K562 (cell line): Measurements from ENCODE around the gene PLCD1. TPM values are rescaled to one million over a fixed set of nuclear protein-coding genes. Genes with fewer than 3 reads are reported as not detected.
A peak's percentile ranks its signal among the peaks of the same experiment; 100 is the strongest.

ENCODE experiments used
- CXXC5 ChIP-seq: fragments of 250-450 bp; sonication (Bioruptor Pico); IDR thresholded peaks from 2 replicates; pipeline ENCODE4 v1.8.0; 2022; ENCODE audit warnings: inconsistent platforms, mild to moderate bottlenecking, moderate library complexity
- DDX20 ChIP-seq: fragments of 450-650 bp; IDR thresholded peaks from 2 replicates; pipeline ENCODE4 v1.6.1; 2016; ENCODE audit warnings: missing genetic modification characterization, low read depth, mild to moderate bottlenecking, missing compliant biosample characterization, moderate library complexity
- ELF4 ChIP-seq: fragments of 450-650 bp; formaldehyde crosslinking; IDR thresholded peaks from 2 replicates; pipeline ENCODE4 v1.4.0; 2022; ENCODE audit warnings: missing genetic modification characterization
- GABPB1 ChIP-seq: sonication (generic); formaldehyde crosslinking; IDR thresholded peaks from 2 replicates; pipeline ENCODE4 v1.8.0; 2022; ENCODE audit warnings: mild to moderate bottlenecking, missing genetic modification reagents
- MAFK ChIP-seq: IDR thresholded peaks from 2 replicates; pipeline ENCODE4 v1.6.1; 2011; ENCODE audit warnings: low read length, improper control_type of control experiment
- NFXL1 ChIP-seq: fragments of 450-650 bp; formaldehyde crosslinking; IDR thresholded peaks from 2 replicates; pipeline ENCODE4 v1.4.0; 2021; ENCODE audit warnings: mild to moderate bottlenecking
- NR0B1 ChIP-seq: fragments of 450-650 bp; IDR thresholded peaks from one replicate; pipeline ENCODE4 v1.6.1; 2018; ENCODE audit warnings: mild to moderate bottlenecking, moderate library complexity; ENCODE audit not compliant: partially characterized antibody
- NR2C2 ChIP-seq, 2 experiments: fragments of 200-800 bp in 1 of 2; sonication (Bioruptor generic) in 1 of 2; sonication (generic) in 1 of 2; formaldehyde crosslinking in 1 of 2; IDR thresholded peaks; 2 replicates each; pipeline versions ENCODE4 v1.6.1 to v1.8.0; 2016 to 2022; ENCODE audit warnings: mild to moderate bottlenecking in 1 of 2, missing compliant biosample characterization in 1 of 2, missing genetic modification characterization in 1 of 2, missing genetic modification reagents in 1 of 2
- SMARCA4 ChIP-seq: fragments of 450-650 bp; IDR thresholded peaks from 2 replicates; pipeline ENCODE4 v1.6.1; 2016
- SNRNP70 ChIP-seq: fragments of 200-400 bp; formaldehyde crosslinking; optimal IDR thresholded peaks from 2 replicates; pipeline ENCODE3; 2017; ENCODE audit warnings: low read depth, low read length
- TBP ChIP-seq: optimal IDR thresholded peaks from 2 replicates; pipeline ENCODE3; 2011; ENCODE audit warnings: low read depth, low read length, improper control_type of control experiment
- ZBED1 ChIP-seq: IDR thresholded peaks from 2 replicates; pipeline ENCODE4 v1.6.1; 2014
- ZBTB33 ChIP-seq: sonication (generic); formaldehyde crosslinking; IDR thresholded peaks from 2 replicates; pipeline ENCODE4 v1.8.1; 2023; ENCODE audit warnings: mild to moderate bottlenecking, missing genetic modification reagents
- ZKSCAN1 ChIP-seq: fragments of 150-350 bp; IDR thresholded peaks from 2 replicates; pipeline ENCODE4 v1.6.1; 2016; ENCODE audit warnings: low read depth, low read length
- ZNF583 ChIP-seq: fragments of 250-450 bp; sonication (Bioruptor Pico); IDR thresholded peaks from 2 replicates; pipeline ENCODE4 v1.4.0; 2020
- ZZZ3 ChIP-seq: fragments of 450-650 bp; IDR thresholded peaks from 2 replicates; pipeline ENCODE4 v1.6.1; 2016; ENCODE audit warnings: antibody characterized with exemption, mild to moderate bottlenecking, moderate library complexity
- polyA plus RNA-seq, 8 experiments: library from polyadenylated mRNA; depleted of rRNA in 4 of 8; stranded (reverse) in 5 of 8; unstranded in 3 of 8; fragments of >200 nt; fragmentation: Nextera tagmentation in 2 of 8; fragmentation: Illumina TruSeq in 1 of 8; extraction: Ambion mirVana in 2 of 8; extraction: Trizol in 1 of 8; gene quantifications; 2 replicates each; pipeline versions ENCODE4 v1.2.1 to v1.2.3, GENCODE V29; 2011 to 2014; ENCODE audit warnings: inconsistent platforms in 1 of 8, missing spikeins in 1 of 8
- total RNA-seq, 7 experiments: library from RNA; depleted of rRNA in 6 of 7; stranded (reverse); fragments of >200 nt in 6 of 7; fragmentation: Illumina TruSeq in 2 of 7; extraction: Trizol in 2 of 7; gene quantifications; 2 replicates each; pipeline versions ENCODE4 v1.2.1 to v1.2.3, GENCODE V29; 2011 to 2021; ENCODE audit warnings: low replicate concordance in 1 of 7
- TF ChIP-seq, protein P1 (sequence below): fragments of 450-650 bp; IDR thresholded peaks from 2 replicates; pipeline ENCODE4 v1.6.1; 2016; ENCODE audit warnings: low read depth

Gene PLCD1
- total and polyA plus RNA-seq, 9 of the 15 experiments (the other 6 are each of a cell fraction or from before 2014, with no cell fraction given): 5.4 to 209 (median 116) TPM

DNA sequence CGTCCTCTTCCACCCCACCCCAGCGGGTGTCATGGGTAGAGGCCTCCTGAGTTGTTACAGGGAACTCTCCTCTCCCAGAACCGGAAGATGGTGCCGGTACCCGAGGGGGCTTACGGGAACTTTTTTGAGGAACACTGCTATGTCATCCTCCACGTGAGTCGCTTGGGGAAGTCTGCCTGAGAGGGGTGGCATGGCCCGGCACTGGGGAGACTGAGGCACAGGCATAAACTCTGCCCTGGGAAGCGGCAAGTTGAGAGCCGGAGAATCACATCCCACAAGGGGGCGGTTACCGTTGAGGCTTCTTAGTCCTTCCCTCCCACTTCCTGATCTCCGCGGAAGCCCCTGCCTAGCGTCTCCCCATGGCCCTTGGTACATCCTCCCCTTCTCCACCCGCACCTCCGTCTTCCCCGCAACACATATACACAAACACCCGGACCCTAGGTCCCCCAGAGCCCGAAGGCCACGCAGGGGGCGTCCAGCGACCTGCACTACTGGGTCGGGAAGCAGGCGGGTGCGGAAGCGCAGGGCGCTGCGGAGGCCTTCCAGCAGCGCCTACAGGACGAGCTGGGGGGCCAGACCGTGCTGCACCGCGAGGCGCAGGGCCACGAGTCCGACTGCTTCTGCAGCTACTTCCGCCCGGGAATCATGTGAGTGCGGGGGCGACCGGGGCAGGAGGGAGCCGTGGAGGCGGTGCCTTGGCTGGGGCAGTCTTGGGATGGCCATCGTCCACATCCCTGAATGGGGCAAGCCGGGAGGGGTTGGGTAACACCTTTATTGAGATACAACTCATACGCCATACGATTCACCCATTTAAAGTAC is 35.4 kb downstream of the PLCD1 start (continued):
- TF ChIP-seq NR0B1: no peak
- TF ChIP-seq TBP: peak; percentile 74
- TF ChIP-seq ZNF583 (CRISPR knock-in tag): peak; percentile 82
- TF ChIP-seq SMARCA4: no peak; the same call in 1 of the 2 replicates
- peak; percentile 87 for TF ChIP-seq NR2C2 (CRISPR knock-in tag; IDR thresholded peaks at IDR 0.05)
- TF ChIP-seq NR2C2 (tag; IDR thresholded peaks at IDR 0.05): peak; percentile 78
- TF ChIP-seq DDX20 (tag): 0 out of 2 replicates have a peak, but pooled peaks have one; percentile 30
- TF ChIP-seq NFXL1: no peak
- TF ChIP-seq ZZZ3: no peak
- TF ChIP-seq ZBTB33 (CRISPR knock-in tag): 0 out of 2 replicates have a peak, but pooled peaks have one; percentile 67
- peak; percentile 53; the same call in 1 of the 2 replicates for TF ChIP-seq ZBED1
- no peak for TF ChIP-seq SNRNP70
- TF ChIP-seq CXXC5 (CRISPR knock-in tag): peak; percentile 92
- peak; percentile 49; the same call in 1 of the 2 replicates for TF ChIP-seq ZKSCAN1
- peak; percentile 83 for TF ChIP-seq ELF4 (CRISPR knock-in tag)
- 0 out of 2 replicates have a peak, but pooled peaks have one; percentile 18 for TF ChIP-seq MAFK
- TF ChIP-seq, protein P1, sequence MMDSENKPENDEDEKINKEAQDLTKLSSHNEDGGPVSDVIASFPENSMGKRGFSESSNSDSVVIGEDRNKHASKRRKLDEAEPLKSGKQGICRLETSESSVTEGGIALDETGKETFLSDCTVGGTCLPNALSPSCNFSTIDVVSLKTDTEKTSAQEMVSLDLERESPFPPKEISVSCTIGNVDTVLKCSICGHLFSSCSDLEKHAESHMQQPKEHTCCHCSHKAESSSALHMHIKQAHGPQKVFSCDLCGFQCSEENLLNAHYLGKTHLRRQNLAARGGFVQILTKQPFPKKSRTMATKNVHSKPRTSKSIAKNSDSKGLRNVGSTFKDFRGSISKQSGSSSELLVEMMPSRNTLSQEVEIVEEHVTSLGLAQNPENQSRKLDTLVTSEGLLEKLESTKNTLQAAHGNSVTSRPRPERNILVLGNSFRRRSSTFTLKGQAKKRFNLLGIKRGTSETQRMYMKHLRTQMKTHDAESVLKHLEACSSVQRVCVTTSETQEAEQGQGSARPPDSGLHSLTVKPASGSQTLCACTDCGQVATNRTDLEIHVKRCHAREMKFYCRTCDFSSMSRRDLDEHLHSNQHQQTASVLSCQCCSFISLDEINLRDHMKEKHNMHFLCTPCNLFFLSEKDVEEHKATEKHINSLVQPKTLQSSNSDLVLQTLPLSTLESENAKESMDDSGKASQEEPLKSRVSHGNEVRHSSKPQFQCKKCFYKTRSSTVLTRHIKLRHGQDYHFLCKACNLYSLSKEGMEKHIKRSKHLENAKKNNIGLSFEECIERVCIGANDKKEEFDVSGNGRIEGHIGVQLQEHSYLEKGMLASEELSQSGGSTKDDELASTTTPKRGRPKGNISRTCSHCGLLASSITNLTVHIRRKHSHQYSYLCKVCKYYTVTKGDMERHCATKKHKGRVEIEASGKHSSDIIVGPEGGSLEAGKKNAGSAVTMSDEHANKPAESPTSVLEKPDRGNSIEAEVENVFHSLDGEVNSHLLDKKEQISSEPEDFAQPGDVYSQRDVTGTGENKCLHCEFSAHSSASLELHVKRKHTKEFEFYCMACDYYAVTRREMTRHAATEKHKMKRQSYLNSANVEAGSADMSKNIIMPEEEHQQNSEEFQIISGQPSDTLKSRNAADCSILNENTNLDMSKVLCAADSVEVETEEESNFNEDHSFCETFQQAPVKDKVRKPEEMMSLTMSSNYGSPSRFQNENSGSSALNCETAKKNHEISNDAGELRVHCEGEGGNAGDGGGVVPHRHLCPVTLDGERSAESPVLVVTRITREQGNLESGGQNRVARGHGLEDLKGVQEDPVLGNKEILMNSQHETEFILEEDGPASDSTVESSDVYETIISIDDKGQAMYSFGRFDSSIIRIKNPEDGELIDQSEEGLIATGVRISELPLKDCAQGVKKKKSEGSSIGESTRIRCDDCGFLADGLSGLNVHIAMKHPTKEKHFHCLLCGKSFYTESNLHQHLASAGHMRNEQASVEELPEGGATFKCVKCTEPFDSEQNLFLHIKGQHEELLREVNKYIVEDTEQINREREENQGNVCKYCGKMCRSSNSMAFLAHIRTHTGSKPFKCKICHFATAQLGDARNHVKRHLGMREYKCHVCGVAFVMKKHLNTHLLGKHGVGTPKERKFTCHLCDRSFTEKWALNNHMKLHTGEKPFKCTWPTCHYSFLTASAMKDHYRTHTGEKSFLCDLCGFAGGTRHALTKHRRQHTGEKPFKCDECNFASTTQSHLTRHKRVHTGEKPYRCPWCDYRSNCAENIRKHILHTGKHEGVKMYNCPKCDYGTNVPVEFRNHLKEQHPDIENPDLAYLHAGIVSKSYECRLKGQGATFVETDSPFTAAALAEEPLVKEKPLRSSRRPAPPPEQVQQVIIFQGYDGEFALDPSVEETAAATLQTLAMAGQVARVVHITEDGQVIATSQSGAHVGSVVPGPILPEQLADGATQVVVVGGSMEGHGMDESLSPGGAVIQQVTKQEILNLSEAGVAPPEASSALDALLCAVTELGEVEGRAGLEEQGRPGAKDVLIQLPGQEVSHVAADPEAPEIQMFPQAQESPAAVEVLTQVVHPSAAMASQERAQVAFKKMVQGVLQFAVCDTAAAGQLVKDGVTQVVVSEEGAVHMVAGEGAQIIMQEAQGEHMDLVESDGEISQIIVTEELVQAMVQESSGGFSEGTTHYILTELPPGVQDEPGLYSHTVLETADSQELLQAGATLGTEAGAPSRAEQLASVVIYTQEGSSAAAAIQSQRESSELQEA: no peak
- TF ChIP-seq GABPB1: peak; percentile 95
